GM21619 (cell line): ENCODE data around the gene ZNF521.

Experiments used
- ATAC-seq: cut with Tn5 transposase; IDR thresholded peaks from one replicate; pipeline ENCODE4 v1.9.1; 2021; ENCODE audit not compliant: unreplicated experiment

ZNF521 gene

GRCh38 chr18:25086876-25087275, 265.1 kb downstream of the ZNF521 start:
- ATAC-seq, result no peak

- no peak for ATAC-seq
Observed at GRCh38 chr18:25081001-25081400, 271.0 kb downstream of the ZNF521 start.

GRCh38 chr18:25080211-25080610, 271.8 kb downstream of the ZNF521 start:
- no peak for ATAC-seq

GRCh38 chr18:25077944-25078723, 273.8 kb downstream of the ZNF521 start:
- no peak for ATAC-seq

- ATAC-seq, result no peak
Observed at GRCh38 chr18:25077038-25077943, 274.7 kb downstream of the ZNF521 start.

GRCh38 chr18:25075783-25076182, 276.2 kb downstream of the ZNF521 start:
- ATAC-seq, result no peak

- ATAC-seq, result no peak
Observed at GRCh38 chr18:25075331-25075730, 276.6 kb downstream of the ZNF521 start.

GRCh38 chr18:25074925-25075324, 277.0 kb downstream of the ZNF521 start:
- ATAC-seq, result no peak

- no peak for ATAC-seq
Observed at GRCh38 chr18:25072205-25072604, 279.8 kb downstream of the ZNF521 start.

- no peak for ATAC-seq
Observed at GRCh38 chr18:25067275-25068025, 284.5 kb downstream of the ZNF521 start.

GRCh38 chr18:25066516-25066915, 285.4 kb downstream of the ZNF521 start:
- ATAC-seq, result no peak

- no peak for ATAC-seq
Observed at GRCh38 chr18:25062720-25063119, 289.2 kb downstream of the ZNF521 start.

GRCh38 chr18:25061395-25061794, 290.6 kb downstream of the ZNF521 start:
- no peak for ATAC-seq

- ATAC-seq, result no peak
Observed at GRCh38 chr18:25058521-25058920, 293.4 kb downstream of the ZNF521 start.

- ATAC-seq, result no peak
Observed at GRCh38 chr18:25057491-25058050, 294.4 kb downstream of the ZNF521 start.

GRCh38 chr18:25056429-25056828, 295.5 kb downstream of the ZNF521 start:
- ATAC-seq, result no peak

- ATAC-seq, result no peak
Observed at GRCh38 chr18:25055076-25055475, 296.9 kb downstream of the ZNF521 start.

GRCh38 chr18:25053466-25053865, 298.5 kb downstream of the ZNF521 start:
- ATAC-seq, result no peak

GRCh38 chr18:25052511-25052921, 299.4 kb downstream of the ZNF521 start:
- no peak for ATAC-seq

GRCh38 chr18:25050605-25051004, 301.4 kb downstream of the ZNF521 start:
- no peak for ATAC-seq

- no peak for ATAC-seq
Observed at GRCh38 chr18:25047983-25048382, 304.0 kb downstream of the ZNF521 start.
